ENCODE measurements around the gene SERPINC1.
A peak's percentile ranks its signal among the peaks of the same experiment; 100 is the strongest.
"Not testable (repeated sequence)": the region's sequence is repeated elsewhere in the genome, so short reads cannot be mapped to it uniquely, and the experiment has no call there.

The SERPINC1 gene

DNA sequence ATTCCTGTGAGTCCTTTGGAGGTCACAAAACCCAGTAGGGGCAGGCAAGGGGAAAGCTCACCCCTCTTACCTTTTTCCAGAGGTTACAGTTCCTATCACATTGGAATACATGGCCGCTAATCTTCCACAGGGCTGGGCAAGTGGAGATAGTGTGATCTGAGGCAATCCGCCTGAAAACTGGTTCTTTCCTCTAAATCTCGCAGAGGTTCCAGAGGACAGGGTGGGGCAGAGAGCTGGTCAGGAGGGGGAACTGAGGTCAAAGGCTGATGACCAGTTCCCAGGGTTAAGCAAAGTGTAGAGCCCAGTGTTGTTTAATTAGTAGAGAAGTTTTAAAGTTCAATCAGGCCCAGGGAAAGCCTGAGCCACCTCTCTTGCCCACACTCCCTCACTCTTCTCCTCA lies at the start of gene SERPINC1:
SERPINC1 (minus strand) TSS at position 179 of the 400 bp plus-strand sequence; CDS start at position 111, 68 bp downstream.
- DNase-seq: no peak

DNA sequence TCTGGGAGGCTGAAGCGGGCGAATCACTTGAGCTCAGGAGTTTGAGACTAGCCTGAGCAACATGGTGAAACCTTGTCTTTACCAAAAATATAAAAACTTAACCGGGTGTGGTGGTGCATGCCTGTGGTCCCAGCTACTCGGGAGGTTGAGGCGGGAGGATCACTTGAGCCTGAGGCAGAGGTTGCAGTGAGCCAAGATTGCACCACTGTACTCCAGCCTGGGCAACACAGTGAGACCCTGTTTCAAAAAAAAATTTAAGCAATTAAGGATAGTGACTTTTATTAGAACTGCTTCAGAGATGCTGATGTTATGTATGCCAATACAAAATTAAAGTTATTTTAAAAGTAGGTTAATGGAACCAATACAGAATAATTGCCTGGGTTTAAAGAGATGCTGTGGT lies 48.8 kb upstream of the SERPINC1 start:
- DNase-seq: not testable (repeated sequence)

DNA sequence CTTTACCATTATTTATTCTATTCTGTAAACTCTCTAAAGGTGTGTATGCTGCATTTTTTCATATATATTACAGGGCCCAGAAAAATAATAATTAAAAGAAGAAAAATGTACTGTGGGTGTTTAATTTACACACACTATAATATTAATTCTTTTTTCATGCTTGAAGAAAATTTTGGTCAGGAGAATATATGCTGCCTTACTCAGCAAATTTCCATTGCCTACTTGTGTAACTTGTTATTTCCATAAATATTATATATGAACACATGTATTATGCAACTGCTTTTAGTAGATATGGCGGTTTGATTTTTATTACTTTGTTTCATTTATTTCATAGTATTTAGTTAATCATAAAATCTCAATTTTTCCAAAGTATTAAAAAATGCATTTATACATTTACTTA lies 46.4 kb upstream of the SERPINC1 start:
- DNase-seq: no peak

DNA sequence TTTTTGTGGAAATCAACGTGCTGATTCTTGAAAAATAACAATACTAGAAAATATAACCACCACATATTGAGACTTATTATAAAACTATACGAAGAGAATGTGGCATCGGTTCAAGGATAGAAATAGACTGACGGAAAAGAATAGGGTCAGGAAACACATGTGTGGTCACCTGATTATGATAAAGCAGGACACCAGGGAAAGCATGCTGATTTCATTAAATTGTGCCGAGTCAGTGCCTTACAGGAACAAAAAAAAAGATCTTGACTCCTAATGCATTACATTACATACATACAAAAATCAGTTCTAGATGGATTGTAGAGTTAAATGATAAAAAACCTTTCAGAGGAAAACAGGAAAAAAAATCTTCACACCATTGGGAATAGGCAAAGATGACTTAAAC lies 43.5 kb upstream of the SERPINC1 start:
- DNase-seq: no peak

DNA sequence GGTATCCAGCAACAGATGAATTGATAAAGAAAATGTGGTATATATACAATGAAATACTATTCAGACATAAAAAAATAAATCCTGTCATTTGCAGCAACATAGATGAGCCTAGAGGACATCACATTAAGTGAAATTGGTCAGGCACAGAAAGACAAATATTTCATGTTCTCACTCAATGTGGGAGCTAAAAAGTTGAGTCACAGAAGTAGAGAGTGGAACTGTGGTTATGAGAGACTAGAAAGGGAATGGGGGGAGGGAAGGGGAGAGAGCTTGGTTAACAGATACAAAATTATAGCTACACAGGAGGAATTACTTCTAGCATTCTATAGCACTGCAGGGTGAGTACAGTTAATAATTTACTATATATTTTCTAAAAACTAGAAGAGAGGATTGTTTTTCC lies 37.1 kb upstream of the SERPINC1 start:
- no peak for DNase-seq

DNA sequence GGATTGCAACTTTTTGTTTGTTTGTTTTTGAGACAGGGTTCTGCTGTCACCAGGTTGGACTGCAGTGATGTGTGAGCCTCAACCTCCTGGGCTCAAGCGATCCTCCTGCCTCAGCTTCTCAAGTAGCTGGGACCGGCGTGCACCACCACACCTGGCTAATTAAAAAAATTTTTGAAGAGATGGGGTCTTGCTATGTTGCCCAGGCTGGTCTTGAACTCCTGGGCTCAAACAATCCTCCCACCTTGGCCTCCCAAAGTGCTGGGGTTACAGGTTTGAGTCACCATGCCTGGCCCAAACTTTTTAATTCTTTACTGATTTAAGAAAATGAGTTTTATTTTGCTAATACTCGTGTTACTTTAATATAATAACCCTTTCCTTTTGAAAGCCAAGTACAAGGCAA lies 31.5 kb upstream of the SERPINC1 start:
- DNase-seq: no peak

DNA sequence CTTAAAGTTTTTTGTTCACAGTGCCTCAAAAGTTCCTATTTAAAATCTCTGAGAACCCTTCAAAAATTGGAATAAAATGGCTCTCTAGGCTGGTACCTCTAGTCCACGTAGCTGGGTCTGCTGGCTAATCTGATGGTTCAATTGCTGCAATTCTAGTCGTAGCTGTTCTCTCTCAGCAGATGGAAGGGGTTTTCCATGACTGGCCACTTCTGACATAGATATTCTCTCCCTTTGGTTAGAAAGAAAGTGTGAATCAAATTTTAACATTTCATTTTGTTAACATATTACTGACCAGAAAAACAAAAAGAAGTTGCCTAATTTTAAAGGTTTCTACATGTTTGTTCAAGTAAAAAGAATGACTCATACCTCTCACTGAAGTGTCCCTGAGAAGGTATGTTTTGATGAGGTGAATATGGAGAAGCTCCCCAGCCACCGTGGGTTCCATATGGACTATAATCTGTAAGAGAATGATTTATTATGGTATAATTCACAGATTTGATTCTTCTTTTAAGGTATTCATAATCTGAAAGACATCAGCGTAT lies 29.3 kb upstream of the SERPINC1 start:
- DNase-seq: no peak

DNA sequence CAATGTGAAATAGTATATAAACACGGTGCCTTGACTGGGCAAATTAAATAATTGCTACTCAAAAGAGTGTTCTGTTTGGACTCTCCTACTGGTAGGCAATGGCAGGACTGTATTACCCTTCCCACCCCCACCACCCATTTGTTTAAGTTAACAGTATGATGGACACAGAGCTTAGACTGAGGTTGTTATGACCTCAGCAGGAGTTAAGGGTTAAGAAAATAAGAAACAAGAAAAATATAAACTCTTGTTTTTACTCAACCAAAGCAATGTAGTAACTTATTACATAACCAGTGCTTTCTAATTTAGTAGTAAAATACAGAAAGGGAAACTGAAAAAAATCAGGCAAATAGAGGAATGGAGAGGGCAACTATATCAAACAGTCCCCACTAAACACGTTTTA lies 19.9 kb upstream of the SERPINC1 start:
- DNase-seq: no peak

DNA sequence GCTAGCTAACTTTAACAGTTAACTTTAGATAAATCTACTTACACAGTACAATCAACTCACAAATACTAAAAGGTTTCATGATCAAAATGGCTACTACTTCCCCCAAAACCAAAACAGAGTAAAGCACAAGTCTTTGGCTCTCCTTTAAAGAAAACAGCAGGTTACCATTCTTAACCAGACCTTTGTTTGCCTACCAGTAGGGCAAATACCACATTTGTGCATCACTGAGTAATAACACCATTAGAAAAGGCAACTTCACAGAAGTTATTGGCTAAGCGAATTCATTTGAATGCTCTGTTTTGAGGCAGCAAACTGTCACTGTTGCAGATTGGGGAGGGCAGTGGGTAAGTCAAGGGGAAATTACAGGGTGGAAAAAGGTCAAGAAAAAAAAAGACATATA lies 17.3 kb upstream of the SERPINC1 start:
- DNase-seq: no peak

DNA sequence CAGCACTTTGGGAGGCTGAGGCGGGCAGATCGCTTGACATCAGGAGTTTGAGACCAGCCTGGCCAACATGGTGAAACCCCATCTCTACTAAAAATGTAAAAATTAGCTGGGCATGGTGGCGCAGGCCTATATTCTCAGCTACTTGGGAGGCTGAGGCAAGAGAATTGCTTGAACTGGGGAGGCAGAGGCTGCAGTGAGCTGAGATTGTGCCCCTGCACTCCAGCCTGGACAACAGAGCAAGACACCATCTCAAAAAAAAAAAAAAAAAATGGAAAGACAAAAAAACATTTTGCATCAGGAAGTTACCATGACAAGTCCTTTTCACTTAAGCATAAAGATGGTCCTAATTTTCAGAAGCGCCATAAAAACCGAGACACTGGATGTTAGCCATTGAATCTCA lies 13.4 kb upstream of the SERPINC1 start:
- not testable (repeated sequence) for DNase-seq

DNA sequence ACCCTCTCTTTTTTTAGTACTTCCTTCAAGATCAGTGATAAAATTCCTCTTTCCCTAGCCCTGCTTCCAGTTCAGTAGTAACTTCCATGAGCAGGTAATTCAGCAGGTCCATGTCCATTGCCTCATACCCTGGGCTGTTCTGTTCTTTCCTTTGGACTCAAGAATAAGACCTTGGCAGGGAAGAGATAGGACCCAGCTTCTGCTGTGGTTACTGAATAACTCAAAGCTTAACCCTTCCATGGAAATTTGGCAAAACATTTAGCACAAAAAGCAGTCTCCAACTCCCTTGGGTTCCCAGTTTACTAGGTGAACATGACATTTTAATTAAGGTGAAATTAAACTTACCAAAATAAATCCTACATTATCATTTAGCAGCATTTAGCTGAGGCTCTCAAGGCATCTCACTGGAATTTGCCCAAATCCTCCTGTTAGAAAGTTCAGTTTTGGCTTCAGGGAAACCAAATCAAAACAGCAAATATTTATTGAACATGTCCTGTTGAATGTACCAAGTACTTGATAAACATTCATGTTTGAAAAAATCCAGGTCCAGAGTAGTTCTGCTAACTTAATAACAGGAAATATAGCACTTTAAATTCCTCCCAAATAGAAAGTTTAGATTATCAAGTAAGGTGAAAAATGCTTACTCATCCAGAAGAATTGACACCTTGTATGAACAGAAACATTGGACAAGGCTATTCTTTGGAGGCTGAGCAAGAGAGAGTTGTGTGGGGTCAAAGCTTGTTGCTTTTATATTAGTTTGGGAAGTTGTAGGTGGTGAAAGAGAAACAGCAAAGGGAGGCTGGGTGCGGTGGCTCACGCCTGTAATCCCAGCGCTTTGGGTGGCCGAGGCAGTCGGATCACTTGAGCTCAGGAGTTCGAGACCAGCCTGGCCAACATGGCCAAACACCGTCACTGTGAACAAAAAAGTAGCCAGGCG lies 8.4 kb upstream of the SERPINC1 start:
- DNase-seq: no peak

DNA sequence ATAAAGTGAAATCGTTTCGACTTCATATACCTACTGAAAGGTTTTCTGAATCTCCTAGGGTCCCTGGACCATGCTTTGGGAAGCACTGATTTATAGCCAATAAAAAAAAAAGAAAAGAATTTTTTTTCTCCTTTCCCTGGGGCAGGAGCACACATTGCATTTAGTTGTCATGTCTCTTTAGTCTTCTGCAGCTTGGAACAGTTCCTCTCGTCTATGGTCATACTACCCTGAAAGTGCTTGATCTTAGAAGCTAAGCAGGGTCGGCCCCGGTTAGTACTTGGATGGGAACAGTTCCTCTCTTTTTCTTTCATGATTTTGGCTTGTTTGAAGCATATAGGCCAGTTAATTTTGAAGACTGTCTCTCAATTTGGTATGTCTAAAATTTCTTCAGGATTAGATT lies 3.7 kb upstream of the SERPINC1 start:
- no peak for DNase-seq

DNA sequence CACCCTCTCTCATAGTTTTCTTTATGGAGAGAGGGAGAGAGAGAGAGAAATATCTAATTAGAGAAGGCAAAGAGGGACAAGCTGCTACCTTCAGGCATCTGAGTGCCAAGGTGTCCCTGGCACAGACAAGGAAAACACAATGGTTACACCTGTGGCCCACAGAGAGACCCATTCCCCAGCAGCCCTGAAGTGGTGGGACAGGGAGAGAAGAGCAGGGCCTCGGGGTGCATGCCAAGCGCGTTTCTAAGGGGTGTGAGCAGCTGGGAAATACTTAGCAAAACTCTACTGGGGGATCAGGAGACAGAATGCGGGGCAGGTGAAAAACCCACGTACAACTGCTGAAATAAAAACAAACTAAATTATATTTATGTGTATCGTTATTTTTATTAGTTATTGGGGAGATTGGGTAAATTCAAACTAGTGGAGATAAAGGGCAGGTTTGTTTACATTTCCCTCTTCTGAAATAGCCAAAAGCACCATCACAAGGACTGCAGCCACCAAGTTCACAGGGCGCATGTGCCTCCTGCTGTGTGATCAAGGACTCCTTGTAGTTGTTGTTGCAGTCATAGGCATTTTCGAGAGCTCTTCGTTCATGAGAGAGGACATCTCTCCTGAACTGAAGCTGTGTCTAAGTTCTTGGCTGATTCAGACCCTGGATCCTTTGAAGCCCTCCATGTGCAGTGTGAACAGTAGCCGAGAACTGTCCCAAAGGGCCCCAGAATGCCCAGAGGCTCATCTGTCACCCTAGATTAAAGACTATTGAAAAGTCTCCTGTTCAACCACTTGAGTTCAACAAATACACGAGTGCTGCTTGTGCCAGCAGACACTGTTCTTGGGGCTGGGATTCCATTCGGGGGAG lies 737 bp upstream of the SERPINC1 start:
- no peak for DNase-seq

DNA sequence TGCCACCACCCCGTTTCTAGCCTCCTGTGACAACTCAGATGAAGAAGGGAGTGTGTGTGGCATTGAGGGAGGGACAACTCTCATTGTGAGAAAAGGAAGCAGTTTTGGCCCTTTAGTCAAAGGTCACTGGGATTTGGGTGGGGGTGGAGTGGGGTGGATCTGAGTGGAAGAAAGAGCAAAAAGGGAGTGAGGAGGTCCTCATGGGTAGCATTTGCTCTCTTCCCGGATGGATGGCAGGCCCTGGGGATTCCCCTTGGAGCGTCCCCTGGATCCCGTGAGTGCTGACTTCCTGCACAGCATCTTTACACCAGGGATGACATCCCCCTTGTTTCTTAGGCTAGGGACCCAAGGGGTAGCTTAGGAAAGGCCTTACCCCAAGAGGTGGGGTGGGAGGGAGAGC lies 460 bp downstream of the SERPINC1 start:
- DNase-seq: no peak

DNA sequence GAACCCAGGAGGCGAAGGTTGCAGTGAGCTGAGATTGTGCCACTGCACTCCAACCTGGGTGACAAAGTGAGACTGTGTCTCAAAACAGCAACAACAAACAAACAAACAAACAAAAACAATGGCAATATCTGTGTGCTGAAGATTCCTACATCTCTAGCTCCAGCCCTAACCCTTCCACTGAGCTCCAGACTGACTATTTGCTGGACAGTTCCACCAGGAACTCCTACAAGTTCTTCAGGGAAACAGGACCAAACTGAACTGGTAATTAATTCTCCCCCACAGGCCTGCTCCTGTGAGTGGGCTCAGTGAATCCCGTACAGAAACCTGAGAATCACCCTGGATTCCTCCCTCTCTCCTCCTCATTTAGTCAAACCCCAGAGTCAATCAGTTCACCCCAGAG lies 1.5 kb downstream of the SERPINC1 start:
- DNase-seq: no peak

DNA sequence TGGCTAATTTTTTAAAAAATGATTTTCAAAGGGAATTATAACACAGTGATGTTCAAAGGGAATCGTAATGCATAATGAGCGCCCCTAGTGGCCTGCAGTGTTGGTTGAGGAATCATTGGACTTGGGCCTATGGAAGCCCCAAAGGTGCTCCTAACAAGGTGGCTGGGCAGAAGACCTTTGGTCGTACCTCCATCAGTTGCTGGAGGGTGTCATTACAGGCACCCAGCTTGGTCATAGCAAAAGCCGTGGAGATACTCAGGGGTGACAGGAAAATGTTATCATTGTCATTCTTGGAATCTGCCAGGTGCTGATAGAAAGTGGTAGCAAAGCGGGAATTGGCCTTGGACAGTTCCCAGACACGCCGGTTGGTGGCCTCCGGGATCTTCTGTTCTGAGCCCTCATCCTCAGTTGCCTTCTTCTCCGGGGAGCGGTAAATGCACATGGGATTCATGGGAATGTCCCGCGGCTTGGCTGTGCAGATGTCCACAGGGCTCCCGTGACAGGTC lies 2.7 kb downstream of the SERPINC1 start:
- peak; percentile 1 for DNase-seq

DNA sequence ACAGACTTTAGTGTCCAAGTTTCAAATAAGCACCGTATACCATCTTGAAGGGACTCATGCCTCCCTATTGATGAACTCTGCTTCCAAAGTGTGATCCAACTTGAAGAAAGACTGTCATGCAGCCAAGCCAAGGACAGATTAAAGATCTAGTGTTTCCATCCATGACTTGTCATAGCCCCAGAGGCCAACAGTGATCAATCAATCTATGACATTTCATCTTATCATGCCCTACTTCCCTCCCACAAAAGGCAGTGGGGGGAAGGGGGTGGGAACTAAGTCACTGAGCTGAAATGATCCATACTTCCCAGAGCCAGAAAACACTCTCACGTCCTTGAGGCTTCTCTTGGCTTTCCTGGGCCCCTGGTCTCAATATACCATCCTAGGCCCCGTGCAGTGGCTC lies 4.0 kb downstream of the SERPINC1 start:
- no peak for DNase-seq

DNA sequence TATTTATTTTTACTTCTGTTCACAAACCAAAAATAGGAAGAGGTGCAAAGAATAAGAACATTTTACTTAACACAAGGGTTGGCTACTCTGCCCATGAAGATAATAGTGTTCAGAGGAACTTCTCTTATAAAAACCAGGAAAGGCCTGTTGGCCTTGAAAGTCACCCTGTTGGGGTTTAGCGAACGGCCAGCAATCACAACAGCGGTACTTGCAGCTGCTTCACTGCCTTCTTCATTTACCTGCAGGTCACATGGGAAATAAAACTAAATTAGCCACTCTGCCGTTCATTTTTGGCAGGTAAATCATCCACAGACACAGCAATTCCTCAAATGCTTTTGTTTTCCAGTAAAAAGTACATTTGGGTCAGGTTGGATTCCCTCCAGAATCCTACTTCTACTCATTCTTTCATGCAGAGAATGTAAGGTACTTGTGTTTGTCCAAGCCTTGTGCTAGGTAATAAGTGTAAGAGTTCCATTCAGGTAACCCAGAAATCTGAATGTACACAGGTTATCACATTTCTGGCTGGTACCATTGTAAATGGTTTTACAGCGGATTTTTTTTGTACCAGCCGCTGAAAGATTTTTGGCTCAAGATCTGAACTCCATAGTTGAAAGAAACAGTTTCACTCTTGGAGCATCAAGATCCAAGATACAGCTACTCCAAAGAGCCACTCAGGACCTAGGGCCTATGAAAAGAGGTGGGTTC lies 13.1 kb downstream of the SERPINC1 start:
- peak; percentile 3 for DNase-seq

DNA sequence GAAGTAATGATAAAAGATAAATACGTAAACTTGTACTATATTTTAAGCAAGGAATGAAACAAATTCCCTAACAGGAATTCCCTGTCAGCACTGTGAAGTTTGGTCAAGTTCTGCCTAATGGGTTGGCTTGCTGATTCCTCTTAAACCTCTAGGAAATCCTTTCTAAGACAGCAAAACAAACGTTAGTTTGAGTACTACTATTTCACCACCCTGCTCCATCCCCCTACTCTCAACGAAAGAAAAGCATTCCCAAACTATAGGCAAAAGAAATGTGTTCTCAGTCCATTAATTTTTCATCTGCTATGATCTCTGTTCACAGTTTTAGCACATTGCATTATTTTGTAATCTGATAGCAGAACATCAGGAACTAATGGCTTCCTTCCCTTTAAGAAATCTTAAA lies 16.1 kb downstream of the SERPINC1 start:
- DNase-seq: peak; percentile 1

DNA sequence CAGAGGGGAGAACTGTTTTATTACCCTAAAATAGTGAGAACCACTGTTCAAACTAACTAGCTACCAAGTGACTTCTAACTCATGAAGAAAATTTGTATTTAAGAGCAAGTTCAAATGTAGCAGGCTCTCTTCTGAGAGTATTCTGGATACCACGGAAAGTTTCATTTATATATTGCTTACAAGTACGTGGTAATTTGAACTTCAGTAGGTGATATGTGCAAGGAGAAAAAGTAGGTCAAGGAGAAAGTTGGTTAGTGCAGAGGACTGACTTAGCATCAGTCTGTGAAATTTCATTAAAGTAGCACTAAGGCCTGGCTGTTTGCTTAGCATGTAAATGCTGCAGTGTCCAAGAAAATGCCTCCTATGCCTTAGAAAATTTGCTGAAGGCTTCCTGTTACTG lies 16.7 kb downstream of the SERPINC1 start:
- DNase-seq: no peak

DNA sequence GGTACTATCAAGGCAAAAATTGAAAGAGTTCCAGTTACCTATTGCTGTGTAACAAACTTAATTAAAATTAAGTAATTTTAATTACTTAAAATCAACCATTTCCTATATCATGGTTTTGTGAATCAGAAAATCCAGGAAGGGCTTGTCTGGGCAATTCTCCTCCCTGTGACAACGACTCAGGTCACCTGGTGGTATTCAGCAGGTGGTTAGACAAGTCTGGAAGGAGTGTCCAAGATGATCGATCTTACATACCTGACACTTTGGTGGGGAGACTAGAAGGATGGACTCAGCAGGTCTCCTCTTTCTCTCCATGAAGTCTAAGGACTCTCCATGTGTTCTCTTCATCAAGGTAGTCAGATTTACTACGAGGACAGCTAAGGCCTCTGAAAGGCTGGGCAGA lies 22.9 kb downstream of the SERPINC1 start:
- DNase-seq: no peak

DNA sequence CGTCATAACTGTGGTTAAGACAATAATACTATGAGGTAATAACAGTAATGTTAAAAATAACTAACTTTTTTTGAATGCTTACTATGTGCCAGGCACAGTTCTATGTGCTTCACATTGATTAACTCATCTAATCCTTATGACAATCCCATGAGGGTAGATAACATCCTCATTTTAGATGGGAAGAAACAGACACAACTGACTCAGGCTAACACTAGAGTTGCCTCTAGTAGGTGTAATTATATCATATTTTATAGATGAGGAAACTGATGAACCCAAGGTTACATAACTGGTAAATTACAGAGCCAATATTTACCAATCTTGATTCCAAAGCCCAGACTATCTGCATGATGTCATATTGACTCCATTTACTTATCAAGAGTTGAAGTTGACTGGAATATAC lies 23.5 kb downstream of the SERPINC1 start:
- DNase-seq: no peak

DNA sequence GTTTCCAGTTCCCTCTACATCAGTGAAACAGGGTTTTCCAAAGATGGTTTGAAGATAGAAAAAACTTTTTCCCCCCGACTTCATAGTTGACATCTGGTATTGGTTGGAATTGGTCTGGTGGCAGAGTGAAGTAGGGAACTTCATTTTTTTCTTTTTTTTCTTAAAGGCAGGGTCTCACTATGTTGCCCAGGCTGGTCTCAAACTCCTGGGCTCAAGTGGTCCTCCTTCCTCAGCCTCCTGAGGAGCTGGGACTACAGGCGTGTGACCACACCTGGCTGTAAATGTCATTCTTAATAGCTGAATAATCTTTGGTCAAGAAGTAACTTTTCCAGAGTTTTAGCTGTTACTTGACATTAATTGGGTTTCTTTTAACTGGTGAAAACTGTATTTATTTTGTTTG lies 27.2 kb downstream of the SERPINC1 start:
- DNase-seq: no peak

All from NCI-H2171 treated with DMSO at 0.1 percent for 48 hours (cell line).